ENCODE measurements around the gene ARL3.

The ARL3 gene

DNA sequence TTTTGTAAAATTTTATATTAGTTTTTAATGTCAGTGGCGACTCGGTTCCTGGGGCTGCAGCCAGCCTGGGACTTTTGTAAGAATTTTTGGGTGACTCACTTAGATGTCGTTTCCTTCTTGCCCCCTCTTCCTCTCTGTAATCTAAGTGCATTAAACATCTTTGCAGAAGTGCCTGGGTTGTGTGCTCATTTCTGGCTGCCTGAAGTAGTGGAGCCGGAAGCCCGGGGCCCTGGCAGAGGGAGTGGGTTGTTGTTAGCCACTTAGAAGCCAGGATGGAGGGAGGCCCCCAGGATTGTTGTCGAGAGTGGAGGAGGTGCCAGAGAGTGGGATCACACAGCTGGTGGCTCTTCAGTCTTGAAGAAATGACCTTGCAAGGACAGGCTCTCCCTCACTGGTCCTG lies 80.9 kb downstream of the ARL3 start:
- no peak for DNase-seq

DNA sequence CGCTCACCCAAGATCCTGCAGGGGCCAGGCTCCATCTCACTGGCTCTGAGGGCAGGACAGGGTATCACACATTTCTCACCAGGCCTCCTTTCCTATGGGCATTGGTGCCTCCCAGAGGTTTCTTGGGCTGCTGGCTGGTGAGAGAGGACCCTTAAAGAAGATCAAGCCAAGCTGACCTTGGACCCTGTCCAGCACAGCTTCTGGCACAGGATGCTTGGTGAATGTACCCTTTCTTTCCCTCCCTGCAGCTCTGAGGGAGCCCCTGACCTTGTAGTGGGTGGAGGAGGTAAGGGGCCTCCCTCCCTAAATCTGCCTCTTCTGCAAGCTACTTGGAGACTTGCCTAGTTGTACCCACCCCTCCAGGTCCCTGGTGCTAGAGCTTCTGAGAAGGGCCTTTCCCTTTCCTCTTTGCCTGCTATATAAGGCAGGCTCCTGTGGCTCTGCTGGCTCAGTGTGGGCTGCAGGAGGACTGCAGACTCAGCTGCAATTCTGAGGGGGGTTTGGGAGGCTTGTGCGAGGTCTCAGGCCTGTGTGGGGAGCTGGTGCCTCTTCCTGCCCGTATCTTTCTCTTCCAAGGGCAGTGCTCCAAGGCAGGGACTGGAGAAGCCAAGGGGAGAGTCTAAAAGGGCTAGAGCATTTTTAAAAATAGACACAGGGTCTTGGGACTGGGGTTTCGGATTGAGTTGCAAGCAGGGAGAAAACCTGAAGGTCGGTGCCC lies 81.6 kb downstream of the ARL3 start:
- no peak for DNase-seq

DNA sequence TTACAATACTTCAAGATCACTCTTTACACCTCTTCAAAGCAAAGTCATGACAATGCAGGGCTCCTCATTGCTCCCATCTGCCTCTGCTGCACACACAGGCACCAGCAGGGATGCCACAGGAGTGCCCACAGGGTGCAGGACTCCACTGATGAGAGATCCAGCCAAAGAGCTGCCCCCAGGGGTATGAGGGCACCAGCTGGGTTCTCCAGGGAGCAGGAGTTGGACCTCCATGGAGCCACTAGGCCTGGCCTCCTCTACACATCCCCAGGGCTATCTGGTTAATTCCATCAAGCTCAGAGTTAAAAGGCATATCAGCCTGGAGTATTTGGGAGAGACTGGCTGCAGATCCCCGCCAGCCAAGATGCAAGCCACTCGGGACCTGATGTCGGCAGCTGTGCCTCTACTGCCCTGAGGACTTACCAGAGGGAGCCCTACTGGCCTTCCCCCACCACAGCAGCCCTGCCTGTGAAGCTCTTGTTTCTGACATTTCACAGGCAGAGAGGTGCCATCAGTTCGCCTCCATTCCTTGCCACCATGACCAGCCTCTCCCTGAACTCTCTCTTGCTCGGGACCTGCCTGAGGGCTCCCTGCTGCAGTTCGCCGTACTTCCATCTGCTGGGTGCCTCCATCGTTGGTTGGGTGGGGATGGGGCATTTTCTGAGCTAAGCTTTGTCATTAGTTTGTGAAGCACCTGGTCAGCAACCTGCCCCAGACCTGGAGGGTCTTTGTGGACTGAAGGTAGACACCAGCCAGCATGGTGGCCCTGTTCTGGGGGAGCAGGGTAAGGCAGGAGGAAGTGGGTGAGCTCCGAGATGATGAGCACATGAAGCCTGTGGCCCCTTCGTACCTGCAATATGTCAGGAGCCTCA lies 82.4 kb downstream of the ARL3 start:
- no peak for DNase-seq

DNA sequence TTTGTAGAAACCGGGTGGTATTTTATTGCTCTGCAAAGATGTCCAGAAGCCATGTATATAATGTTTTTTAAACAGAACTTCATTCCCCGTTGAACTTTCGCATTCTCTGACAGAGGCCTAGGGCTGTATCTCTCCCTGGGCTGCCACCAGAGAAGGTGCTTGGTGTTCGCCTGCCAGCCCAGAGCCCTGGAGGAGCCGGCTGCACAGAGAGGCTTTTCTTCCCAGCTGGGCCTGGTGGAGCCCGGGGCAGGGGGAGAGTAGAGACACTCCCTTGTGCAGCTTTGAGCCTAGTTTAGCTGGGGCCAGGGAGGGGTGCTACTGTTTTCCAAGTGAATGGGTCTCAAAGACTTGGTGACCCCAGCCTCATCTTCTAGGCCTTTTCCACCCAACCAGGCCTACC lies 83.5 kb downstream of the ARL3 start:
- no peak for DNase-seq

DNA sequence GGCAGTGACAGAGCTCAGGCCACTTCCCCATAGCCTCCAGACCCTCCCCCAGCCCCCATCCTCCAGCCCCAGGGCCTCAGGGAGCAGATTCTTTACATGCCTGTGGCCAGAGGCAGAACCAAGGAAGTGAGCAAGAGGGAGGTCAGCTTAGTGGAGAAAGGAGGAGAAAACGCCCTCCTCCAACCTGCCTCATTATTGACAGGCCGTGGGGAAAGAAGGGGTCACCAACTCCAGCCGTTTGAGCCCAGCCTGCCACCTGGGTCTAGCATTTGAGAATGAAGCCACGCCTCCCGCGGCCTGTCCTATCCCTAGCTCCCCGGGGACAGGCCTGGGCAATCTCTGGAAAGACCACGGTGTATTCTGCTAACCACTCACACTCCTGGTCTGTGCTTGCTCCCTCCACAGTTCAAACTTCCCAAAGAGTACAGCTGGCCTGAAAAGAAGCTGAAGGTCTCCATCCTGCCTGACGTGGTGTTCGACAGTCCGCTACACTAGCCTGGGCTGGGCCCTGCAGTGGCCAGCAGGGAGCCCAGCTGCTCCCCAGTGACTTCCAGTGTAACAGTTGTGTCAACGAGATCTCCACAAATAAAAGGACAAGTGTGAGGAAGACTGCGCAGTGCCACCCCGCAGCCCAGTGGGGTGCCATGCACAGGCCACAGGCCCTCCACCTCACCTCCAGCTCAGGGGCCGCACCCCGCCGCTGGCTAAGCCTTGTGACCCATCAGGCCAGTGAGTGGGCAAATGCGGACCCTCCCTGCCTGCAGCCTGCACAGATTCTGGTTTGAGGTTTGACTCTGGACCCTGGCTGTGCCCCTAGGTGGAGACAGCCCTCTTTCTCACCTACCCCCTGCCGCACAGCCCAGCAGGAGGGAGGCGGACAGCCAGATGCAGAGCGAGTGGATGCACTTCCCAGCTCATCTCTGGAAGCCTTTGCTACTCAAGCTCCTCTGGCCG lies 84.3 kb downstream of the ARL3 start:
- DNase-seq: no peak

DNA sequence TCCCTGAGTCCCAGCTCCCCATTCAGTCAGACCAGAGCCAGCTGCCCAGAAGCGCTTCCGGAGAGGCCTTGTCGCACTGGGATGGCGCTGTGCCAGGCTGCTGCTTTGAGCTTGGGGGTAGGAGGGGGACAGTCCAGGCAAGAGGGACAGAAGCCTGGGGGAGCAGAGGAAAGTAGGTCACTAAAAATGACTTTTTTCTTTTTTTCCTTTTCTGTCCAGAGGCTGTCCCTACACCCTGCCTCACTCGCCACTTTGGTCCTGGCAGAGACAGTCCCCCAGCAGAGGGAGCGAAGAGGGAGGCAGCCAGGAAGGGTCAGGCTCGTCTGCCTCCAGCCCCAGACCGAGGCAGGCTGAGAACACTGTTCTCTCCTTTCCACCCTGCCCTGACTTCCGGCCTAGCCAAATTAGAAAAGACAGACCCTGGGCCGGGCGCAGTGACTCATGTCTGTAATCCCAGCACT lies 85.7 kb downstream of the ARL3 start:
- no peak for DNase-seq

DNA sequence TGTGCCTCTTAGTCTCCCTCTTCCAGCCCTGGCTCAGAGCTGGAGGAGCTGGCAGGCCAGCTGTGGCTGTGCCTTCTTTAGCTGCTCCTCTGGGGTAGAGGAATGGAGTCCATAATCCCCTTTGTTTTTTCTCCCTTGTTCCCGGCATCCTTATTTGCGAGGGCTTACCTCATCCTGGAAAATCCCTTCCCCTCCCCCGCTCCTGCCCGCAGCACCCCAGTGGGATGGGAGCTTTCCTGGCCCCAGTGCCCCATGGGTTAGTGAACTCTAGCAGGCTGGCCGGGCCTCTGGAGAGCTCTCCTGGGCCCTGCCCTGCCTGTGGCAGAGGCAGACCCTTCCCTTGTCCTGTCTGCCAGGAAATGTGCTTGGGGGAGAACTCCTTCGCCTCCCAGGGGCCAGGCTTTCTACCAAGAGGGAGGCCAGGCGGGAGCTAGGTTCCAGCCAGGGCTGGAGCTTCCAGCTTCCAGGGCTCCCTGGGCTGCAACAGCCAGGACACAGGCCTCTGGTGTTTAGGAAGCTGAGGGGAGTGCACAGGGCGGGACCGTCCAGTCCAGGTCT lies 86.4 kb downstream of the ARL3 start:
- no peak for DNase-seq

DNA sequence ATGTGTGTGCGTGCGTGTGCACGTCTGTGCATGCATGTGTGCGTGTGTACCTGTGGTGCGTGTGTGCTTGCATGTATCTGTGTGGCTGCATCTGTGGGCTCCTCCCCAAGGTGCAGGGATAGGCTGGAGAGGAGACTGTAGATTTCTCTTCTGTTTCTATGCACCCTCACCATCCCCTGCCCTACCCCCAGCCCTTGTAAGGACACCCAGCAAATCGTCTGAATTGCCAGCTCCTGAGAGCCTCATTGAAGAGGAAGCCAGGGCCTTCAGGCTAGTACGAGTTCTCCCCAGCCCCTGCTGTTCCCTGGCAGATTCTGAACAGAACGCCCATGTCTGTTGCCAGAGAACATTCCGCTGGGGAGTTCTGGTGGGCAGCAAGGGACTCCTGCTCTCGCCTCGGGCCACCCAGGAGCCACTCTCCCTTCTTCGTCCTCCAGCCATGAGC lies 86.9 kb downstream of the ARL3 start:
- DNase-seq: no peak

DNA sequence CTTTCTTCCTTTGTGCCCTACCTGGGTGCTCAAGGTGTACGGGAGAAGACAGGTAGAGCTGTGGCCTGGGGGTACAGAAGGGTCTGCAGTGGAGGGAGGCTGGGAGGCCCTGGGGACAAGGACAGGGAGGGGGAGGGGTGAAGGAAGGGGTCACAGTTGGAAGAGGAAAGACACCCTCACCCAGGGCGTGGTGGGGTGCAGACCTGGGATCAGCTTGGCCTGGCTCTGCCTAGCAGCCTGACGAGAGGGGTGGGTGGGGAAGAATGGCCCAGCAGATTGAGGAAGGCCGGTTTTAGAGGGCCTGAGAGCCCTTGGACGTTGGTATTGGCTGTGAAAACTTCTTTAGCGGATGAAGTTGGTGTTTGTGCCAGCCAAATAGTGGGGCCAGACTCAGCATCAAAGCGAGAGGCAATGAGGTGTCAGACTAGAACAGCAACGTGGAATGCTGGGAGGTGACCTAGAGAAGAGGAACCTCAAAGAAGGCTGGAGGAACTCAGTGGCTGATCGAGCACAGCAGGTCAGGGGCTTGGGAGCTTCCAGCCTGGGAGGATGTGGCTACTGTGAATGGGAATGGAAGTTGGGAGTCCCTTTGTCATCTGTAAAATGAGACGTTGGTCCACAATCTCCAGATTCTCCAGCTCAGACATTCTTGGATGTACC lies 88.0 kb downstream of the ARL3 start:
- DNase-seq: no peak

DNA sequence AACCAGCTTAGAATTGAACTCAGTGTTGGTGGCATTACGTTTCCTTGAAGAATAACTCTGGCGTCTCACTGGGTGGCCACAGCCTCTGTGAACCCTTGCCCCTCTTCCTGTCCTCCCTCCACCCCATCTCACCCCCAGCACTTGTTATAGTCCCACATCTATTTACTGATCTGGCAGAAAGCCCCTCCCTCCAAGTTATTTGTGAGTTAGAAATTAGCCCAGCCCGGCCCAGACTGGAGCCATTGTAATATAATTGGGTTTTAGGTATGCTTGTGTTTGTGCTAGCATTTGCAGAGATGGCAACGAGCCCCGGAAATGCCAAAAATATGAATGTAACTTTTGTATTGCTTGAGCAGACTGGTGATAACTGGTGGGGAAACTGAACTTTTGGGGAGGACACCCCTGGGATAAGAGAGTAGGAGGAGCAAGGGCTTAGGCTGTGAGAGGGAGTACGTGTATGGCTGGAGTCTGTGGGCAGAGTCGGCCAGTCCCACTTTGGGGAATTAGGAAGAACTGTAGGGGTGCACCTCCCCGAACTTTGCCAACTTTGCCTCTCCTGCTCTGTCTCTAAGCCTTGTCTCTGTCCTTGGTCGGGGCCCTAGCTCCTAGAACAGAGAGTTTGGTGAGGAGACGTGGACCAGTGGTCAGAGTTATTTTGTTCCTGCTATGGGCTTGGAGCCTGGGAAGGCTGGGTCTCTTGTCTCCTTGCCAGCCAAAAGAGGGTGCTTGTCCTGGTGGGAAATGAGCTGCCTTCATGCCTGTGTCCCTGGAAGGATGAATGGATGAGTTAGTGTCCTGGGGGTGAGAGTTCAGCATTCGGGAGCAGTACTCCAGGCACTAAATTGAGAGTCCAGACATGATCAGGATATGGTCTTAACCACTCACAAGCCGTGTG lies 89.2 kb downstream of the ARL3 start:
- DNase-seq: no peak

DNA sequence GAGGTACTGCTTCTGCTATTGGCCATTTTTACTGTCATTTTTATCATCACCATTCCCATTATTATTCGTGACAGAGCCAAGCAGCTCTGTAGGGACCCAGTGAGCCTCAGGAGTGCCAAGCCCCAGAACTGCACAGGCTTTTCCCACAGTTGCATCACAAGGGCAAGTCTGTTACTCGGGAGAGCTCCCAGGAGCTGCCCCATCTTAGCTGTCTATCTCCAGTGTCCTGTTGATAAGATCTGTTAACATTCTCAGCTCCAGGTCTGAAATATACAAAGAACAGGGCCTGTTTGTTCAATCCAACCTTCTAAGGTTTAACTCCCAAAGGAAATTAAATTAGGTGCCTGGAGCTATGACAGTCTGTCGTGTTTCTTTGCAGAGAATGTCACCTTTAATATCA lies 90.1 kb downstream of the ARL3 start:
- no peak for DNase-seq

Data from NCI-H446 treated with DMSO at 0.1 percent for 48 hours (cell line).